SIG-M5 (cell line): ENCODE results near the gene PCIF1.
"Not testable (repeated sequence)": the region's sequence is repeated elsewhere in the genome, so short reads cannot be mapped to it uniquely, and the experiment has no call there.

Source experiments
- DNase-seq: peaks from one replicate; lab custom pipeline; 2025; lab: John Stamatoyannopoulos, UW

Gene PCIF1

DNA sequence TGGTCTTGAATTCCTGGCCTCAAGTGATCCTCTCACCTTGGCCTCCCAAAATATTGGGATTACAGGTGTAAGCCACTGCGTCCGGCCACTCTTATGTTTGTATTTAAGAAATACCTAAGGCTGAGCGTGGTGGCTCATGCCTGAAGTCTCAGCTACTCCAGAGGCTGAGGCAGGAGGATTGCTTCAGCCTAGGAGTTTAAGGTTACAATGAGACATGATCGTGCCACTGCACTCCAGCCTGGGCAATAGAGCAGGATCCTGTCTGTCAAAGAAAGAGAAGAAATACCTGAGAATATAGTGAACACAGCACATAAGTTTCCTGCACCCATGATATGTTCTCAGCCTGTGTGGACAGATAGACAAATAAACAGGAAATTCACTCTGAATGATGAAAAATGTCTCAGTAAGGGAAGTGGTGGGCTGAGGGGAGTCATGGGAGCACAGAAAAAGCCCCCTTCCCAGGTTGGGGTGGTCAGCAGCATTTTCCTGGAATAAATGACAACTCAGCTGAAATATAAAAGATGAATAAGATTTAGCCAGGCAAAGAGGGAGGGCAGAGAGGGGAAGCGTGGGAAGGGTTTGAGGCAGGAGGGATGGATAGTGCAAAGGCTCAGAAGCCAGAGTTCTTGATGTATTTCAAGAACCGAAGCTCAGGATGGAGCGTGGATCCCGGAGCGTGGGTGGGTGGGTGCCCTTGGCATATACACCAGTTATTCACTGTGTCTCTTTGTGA, 60.4 kb downstream of the PCIF1 start:
- DNase-seq = no peak

DNA sequence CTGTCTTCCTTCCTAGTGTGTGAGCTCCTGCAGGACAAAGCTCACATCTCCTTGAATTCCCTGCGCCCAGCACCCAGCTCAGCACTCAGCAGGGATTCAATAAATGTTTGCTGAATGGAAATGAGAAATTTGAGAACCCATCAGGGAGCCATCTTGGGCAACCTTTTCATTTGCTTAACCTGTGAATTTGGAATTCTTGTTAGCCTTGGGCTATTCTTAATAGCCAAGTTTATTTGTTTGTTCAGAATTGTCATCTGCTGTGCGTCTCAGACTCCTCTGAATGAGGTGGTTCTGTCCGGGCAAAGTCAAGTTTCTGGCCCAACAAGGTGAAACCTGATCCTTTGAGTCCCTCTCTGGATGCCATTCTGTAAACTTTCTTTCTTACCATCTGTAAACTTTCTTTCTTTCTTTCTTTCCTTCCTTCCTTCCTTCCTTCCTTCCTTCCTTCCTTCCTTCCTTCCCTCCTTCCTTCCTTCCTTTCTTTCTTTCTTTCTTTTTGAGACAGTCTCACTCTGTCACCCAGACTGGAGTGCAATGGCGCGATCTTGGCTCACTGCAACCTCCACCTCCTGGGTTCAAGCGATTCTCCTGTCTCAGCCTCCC, 61.1 kb downstream of the PCIF1 start:
- not testable (repeated sequence) for DNase-seq

DNA sequence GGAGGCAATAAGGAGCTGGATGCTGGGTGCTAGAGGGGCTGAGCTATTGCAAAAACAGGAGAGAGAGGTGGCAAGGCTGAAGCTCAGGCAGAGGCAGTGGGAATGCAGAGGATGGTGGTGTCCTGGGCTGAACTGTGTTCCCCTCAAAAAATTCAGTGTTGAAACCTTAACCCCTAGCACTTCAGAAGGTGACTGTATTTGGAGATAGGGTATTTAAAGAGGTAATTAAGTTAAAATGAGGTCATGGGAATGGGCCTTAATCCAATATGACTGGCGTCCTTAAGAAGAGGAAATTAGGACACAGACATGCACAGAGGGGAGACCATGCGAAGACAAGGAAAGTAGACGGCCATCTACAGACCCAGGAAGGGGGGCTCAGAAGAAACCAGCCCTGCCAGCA, 62.7 kb downstream of the PCIF1 start:
- DNase-seq = no peak
